HepG2 (cell line): ENCODE measurements around the gene MINDY2. TPM values are rescaled to one million over a fixed set of nuclear protein-coding genes. Genes with fewer than 3 reads are reported as not detected.
"Not testable (repeated sequence)": the region's sequence is repeated elsewhere in the genome, so short reads cannot be mapped to it uniquely, and the experiment has no call there.

Experiments
- ATAC-seq: fragments of 200-7000 bp; cut with Tn5 transposase; 3 replicates; pipeline ENCODE4 v1.9.1; 2020; ENCODE audit warnings: mild to moderate bottlenecking, moderate library complexity
- BruUV-seq: library from RNA; stranded (reverse); fragments of 400-500 nt; replicated peaks from 2 replicates; lab custom pipeline; 2021; lab: Mats Ljungman, UMichigan
- CTCF ChIA-PET: fragments of 300-600 bp; formaldehyde crosslinking; extraction: SDS; loops from one replicate; lab custom pipeline; 2021; ENCODE audit warnings: low total read pairs, inconsistent platforms, low intra/inter-chr PET ratio; lab: Yijun Ruan, JAX
- POLR2A ChIA-PET: fragments of 350-600 bp; sonication (Branson Sonifier 250); formaldehyde crosslinking; loops from one replicate; lab custom pipeline; 2020; ENCODE audit warnings: antibody characterized with exemption, inconsistent platforms; lab: Yijun Ruan, JAX
- DNase-seq: peaks from one replicate; pipeline ENCODE4 v3.0.0-alpha.2; 2015; ENCODE audit warnings: low spot score
- FAIRE-seq: peaks from 3 replicates; lab custom pipeline; 2011; peaks lifted over from hg19 to GRCh38; lab: Jason Lieb, UNC
- H2AFZ ChIP-seq: one replicate; pipeline ENCODE4 v1.6.1; 2011; ENCODE audit warnings: low read length, inconsistent platforms
- H3K27ac ChIP-seq: fragments of 300-600 bp; 3 replicates; pipeline ENCODE4 v1.8.0; 2011; ENCODE audit warnings: mixed run types, mild to moderate bottlenecking, mixed read lengths, low read length, inconsistent platforms; ENCODE audit not compliant: insufficient read depth; ENCODE audit errors: extremely low read length
- H3K27me3 ChIP-seq, 2 experiments: fragments of 200-600 bp in 1 of 2; 2 replicates in 1 of 2; 3 replicates in 1 of 2; pipeline versions ENCODE4 v1.6.0 to v1.8.0; 2011; ENCODE audit warnings: low read length in 2 of 2, mild to moderate bottlenecking in 2 of 2, moderate library complexity in 2 of 2, inconsistent platforms in 1 of 2; ENCODE audit not compliant: insufficient read depth in 2 of 2, control insufficient read depth in 1 of 2
- H3K36me3 ChIP-seq, 2 experiments: fragments of 200-600 bp in 1 of 2; replicated peaks in 1 of 2; 2 replicates in 1 of 2; 3 replicates in 1 of 2; pipeline versions ENCODE4 v1.5.1 to v1.8.0; 2011; ENCODE audit warnings: low read length in 2 of 2, inconsistent platforms in 1 of 2; ENCODE audit not compliant: insufficient read depth in 2 of 2, control insufficient read depth in 1 of 2
- H3K4me1 ChIP-seq: 2 replicates; pipeline ENCODE4 v1.5.1; 2012; ENCODE audit warnings: low read length, inconsistent platforms; ENCODE audit not compliant: insufficient read depth
- H3K4me2 ChIP-seq: 2 replicates; pipeline ENCODE4 v1.6.0; 2011; ENCODE audit warnings: low read depth, low read length, inconsistent platforms
- H3K4me3 ChIP-seq, 3 experiments: fragments of 200-600 bp in 1 of 3; sonication (generic), shearing (Covaris generic) in 1 of 3; replicated peaks in 1 of 3; 2 replicates each; pipeline ENCODE4 v1.5.1; 2011 to 2016; ENCODE audit warnings: low read length in 3 of 3, inconsistent platforms in 2 of 3, low read depth in 2 of 3, mild to moderate bottlenecking in 2 of 3, control low read depth in 1 of 3, mixed read lengths in 1 of 3; ENCODE audit not compliant: insufficient read depth in 1 of 3
- H3K79me2 ChIP-seq: one replicate; pipeline ENCODE4 v1.6.1; 2011; ENCODE audit warnings: low read length, inconsistent platforms; ENCODE audit not compliant: insufficient read depth
- H3K9ac ChIP-seq: 2 replicates; pipeline ENCODE4 v1.6.0; 2011; ENCODE audit warnings: mild to moderate bottlenecking, low read depth, low read length, inconsistent platforms; ENCODE audit not compliant: insufficient read depth
- H3K9me3 ChIP-seq: 2 replicates; pipeline ENCODE4 v1.5.1; 2012; ENCODE audit warnings: mild to moderate bottlenecking, low read length
- H4K20me1 ChIP-seq: 2 replicates; pipeline ENCODE4 v1.6.0; 2011; ENCODE audit warnings: inconsistent platforms, mild to moderate bottlenecking, low read length, moderate library complexity; ENCODE audit not compliant: insufficient read depth
- CEBPB ChIP-seq: IDR thresholded peaks from 2 replicates; pipeline ENCODE4 v1.6.1; 2011; ENCODE audit warnings: low read depth, low read length, improper control_type of control experiment, borderline replicate concordance
- ZNF121 ChIP-seq: sonication (generic); formaldehyde crosslinking; IDR thresholded peaks from 2 replicates; pipeline ENCODE4 v1.5.0; 2020; ENCODE audit warnings: mild to moderate bottlenecking, missing genetic modification reagents
- WGBS: methylation state at CpG from one replicate; pipeline ENCODE4 v1.1.6; 2017; ENCODE audit warnings: low lambda C conversion rate; 5-methylcytosine and 5-hydroxymethylcytosine counted together
- in situ Hi-C: cut with HindIII; loops from 2 replicates; pipeline ENCODE4 v1.10.0; 2017; ENCODE audit warnings: low pct_unique_long_range_greater_than_20kb; ENCODE audit not compliant: extremely low pct_ligation_motif_present
- intact Hi-C: fragments of 100-400 bp; cut with micrococcal nuclease; formaldehyde crosslinking; loops from one replicate; pipeline ENCODE4 v1.10.0; 2022; ENCODE audit not compliant: unreplicated experiment
- polyA plus RNA-seq, 8 experiments: library from polyadenylated mRNA; depleted of rRNA in 3 of 8; stranded (reverse) in 7 of 8; unstranded in 1 of 8; fragments of >200 nt; fragmentation: Illumina TruSeq in 4 of 8; extraction: Trizol in 4 of 8; gene quantifications; 2 replicates each; pipeline versions ENCODE4 v1.2.1 to v1.2.3, GENCODE V29; 2011 to 2016; ENCODE audit warnings: low read depth in 4 of 8, missing spikeins in 1 of 8, mixed read lengths in 1 of 8; ENCODE audit not compliant: insufficient read depth in 1 of 8
- total RNA-seq, 5 experiments: library from RNA; depleted of rRNA; stranded (reverse); fragments of >200 nt; fragmentation: Illumina TruSeq; extraction: Trizol; gene quantifications; 2 replicates each; pipeline ENCODE4 v1.2.3, GENCODE V29; 2016; ENCODE audit warnings: low read depth in 1 of 5
- TF ChIP-seq, protein P1 (sequence below): sonication (generic); formaldehyde crosslinking; IDR thresholded peaks from 2 replicates; pipeline ENCODE4 v1.8.0; 2022; ENCODE audit warnings: missing genetic modification reagents, mild to moderate bottlenecking, moderate library complexity, borderline replicate concordance

Gene MINDY2
- total and polyA plus RNA-seq, 2 of the 13 experiments (the other 11 are each of a cell fraction or from before 2014, with no cell fraction given) = 7.2 to 12.6 TPM

DNA sequence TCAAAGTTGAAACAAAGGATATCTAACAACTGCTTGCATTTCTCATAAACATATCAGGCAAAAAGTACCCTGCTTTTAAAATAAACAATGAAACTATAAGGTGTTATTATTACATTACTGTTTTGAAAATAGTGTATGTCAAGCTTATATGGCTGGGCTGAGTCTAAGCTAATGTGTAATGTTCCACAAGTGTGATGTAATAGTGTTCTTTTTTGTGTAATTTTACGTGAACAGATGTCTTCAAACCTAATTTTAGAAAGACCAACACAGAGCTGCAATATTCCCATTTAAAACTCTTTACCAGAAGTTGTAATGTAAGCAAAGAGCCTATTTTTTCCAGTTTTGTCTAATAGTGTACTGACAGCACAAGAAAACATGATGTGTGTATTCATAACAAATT, 34.0 kb downstream of the MINDY2 start:
- H3K4me2 ChIP-seq = no peak overlapping the region
- in situ Hi-C loops (no loop called here), intact Hi-C loops (no loop called here)
- H3K9me3 ChIP-seq = no peaks in the 10 kb centered on the region
- no peak for DNase-seq
- H3K4me3 ChIP-seq = no peak overlapping the region
- TSS peak; percentile 46 for BruUV-seq
- no peak overlapping the region for H3K9ac ChIP-seq
- CTCF ChIA-PET = no interaction called here
- peaks cover 0 to 20% of the 10 kb centered on the region in 2 experiments; a peak in 2 of 5 replicates for H3K36me3 ChIP-seq
- no peak for ATAC-seq
- no peak overlapping the region for H2AFZ ChIP-seq
- no peak for FAIRE-seq
- peaks cover 12% of the 10 kb centered on the region for H3K4me1 ChIP-seq
- WGBS = 95% methylated on average over 1 of the region's 1 CpG
- no peaks in the 10 kb centered on the region for H3K79me2 ChIP-seq
- no peaks in the 10 kb centered on the region for H4K20me1 ChIP-seq
- H3K27me3 ChIP-seq = no peaks in the 10 kb centered on the region
- TF ChIP-seq CEBPB = peak; percentile 34; the same call in 1 of the 2 replicates
- TF ChIP-seq, protein P1, sequence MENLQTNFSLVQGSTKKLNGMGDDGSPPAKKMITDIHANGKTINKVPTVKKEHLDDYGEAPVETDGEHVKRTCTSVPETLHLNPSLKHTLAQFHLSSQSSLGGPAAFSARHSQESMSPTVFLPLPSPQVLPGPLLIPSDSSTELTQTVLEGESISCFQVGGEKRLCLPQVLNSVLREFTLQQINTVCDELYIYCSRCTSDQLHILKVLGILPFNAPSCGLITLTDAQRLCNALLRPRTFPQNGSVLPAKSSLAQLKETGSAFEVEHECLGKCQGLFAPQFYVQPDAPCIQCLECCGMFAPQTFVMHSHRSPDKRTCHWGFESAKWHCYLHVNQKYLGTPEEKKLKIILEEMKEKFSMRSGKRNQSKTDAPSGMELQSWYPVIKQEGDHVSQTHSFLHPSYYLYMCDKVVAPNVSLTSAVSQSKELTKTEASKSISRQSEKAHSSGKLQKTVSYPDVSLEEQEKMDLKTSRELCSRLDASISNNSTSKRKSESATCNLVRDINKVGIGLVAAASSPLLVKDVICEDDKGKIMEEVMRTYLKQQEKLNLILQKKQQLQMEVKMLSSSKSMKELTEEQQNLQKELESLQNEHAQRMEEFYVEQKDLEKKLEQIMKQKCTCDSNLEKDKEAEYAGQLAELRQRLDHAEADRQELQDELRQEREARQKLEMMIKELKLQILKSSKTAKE (CRISPR knock-in tag) = no peak
- no peak overlapping the region for H3K27ac ChIP-seq
- POLR2A ChIA-PET = no interaction called here

DNA sequence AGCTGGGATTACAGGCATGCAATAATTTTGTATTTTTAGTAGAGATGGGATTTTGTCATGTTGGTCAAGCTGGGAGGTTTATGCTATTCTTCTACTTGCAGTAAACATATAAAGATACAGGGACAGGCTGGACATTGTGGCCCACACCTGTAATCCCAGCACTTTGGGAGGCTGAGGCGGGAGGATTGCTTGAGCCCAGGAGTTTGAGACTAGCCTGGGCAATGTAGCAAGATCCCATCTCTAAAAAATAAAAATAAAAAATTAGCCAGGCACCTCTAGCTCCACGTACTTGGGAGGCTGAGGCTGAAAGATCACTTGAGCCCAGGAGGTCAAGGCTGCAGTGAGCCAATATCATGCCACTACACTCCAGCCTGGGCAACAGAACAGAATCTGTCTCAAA, 52.2 kb downstream of the MINDY2 start:
- H3K27ac ChIP-seq, H3K9ac ChIP-seq, H3K4me2 ChIP-seq, in situ Hi-C loops, BruUV-seq, CTCF ChIA-PET, H3K79me2 ChIP-seq, intact Hi-C loops, FAIRE-seq, H4K20me1 ChIP-seq, H3K27me3 ChIP-seq, H2AFZ ChIP-seq, POLR2A ChIA-PET, DNase-seq, H3K4me1 ChIP-seq, ATAC-seq, H3K9me3 ChIP-seq, H3K4me3 ChIP-seq: not testable (repeated sequence)
- WGBS = 87% methylated on average over 2 of the region's 2 CpGs
- peaks cover 0 to 25% of the 10 kb centered on the region in 2 experiments; a peak in 2 of 5 replicates for H3K36me3 ChIP-seq
- TF ChIP-seq ZNF121 = peak; percentile 48; the same call in 1 of the 2 replicates
